ENCODE measurements around the gene RRAS. TPM values are rescaled to one million over a fixed set of nuclear protein-coding genes. Genes with fewer than 3 reads are reported as not detected.

Gene RRAS
- total and polyA plus RNA-seq, 10 donors, result 30.9 to 106 (median 50.7) TPM

- peaks cover 0 to 46% (median 8%) of the 10 kb centered on the region in 6 donors for H3K4me1 ChIP-seq
- intact Hi-C loops (cut with DNase I; ENCODE audit: low total_unique reads), result no loop called here
- no peak overlapping the region for H3K4me3 ChIP-seq
- no peaks in the 10 kb centered on the region for H3K9me3 ChIP-seq
- H3K27me3 ChIP-seq (replicated peaks in 1 of 7), result no peaks in the 10 kb centered on the region
- TF ChIP-seq POLR2AphosphoS5 (IDR thresholded peaks at IDR 0.05), result peak in 1 of 3 donors; percentile 33
- no peak for TF ChIP-seq CTCF (IDR thresholded peaks at IDR 0.05 in 8 of 11, conservative IDR thresholded peaks at IDR 0.05 in 3 of 11)
- peak; percentile 73 for DNase-seq
- 78 to 93% (median 91%) methylated on average over 10 of the region's 10 CpGs for WGBS, 5 donors
- H3K27ac ChIP-seq, result peak overlapping the region in 3 of 8 donors; percentile 38 to 55 (median 52)
- H3K36me3 ChIP-seq, result peaks cover 0 to 100% (median 94%) of the 10 kb centered on the region in 6 donors
Observed at GRCh38 chr19:49654581-49654980, 14.6 kb upstream of the RRAS start.

GRCh38 chr19:49653466-49653806 lies 13.5 kb upstream of the RRAS start:
- DNase-seq, result peak; percentile 67
- H3K36me3 ChIP-seq, result peaks cover 0 to 100% (median 86%) of the 10 kb centered on the region in 6 donors
- H3K27ac ChIP-seq, result peak overlapping the region in 3 of 8 donors; percentile 7 to 39 (median 31)
- H3K4me1 ChIP-seq, result peaks cover 0 to 42% (median 8%) of the 10 kb centered on the region in 6 donors
- no peaks in the 10 kb centered on the region for H3K27me3 ChIP-seq (replicated peaks in 1 of 7)
- TF ChIP-seq POLR2AphosphoS5 (IDR thresholded peaks at IDR 0.05), result peak in 1 of 3 donors; percentile 52
- no peak for TF ChIP-seq CTCF (IDR thresholded peaks at IDR 0.05 in 8 of 11, conservative IDR thresholded peaks at IDR 0.05 in 3 of 11)
- no peak overlapping the region for H3K4me3 ChIP-seq
- 86 to 92% (median 88%) methylated on average over 10 to 13 of the region's 13 CpGs for WGBS, 5 donors
- intact Hi-C loops (cut with DNase I; ENCODE audit: low total_unique reads), result no loop called here
- no peaks in the 10 kb centered on the region for H3K9me3 ChIP-seq

- no peaks in the 10 kb centered on the region for H3K9me3 ChIP-seq
- intact Hi-C loops (cut with DNase I; ENCODE audit: low total_unique reads), result no loop called here
- 92 to 96% (median 93%) methylated on average over 53 to 58 of the region's 58 CpGs for WGBS, 5 donors
- peak in 2 of 3 donors; percentile 13 to 47 for TF ChIP-seq POLR2AphosphoS5 (IDR thresholded peaks at IDR 0.05)
- no peak for TF ChIP-seq CTCF (IDR thresholded peaks at IDR 0.05 in 8 of 11, conservative IDR thresholded peaks at IDR 0.05 in 3 of 11)
- DNase-seq, result peak; percentile 66
- no peak overlapping the region for H3K4me3 ChIP-seq
- H3K36me3 ChIP-seq, result peaks cover 0 to 100% (median 83%) of the 10 kb centered on the region in 6 donors
- no peaks in the 10 kb centered on the region for H3K27me3 ChIP-seq (replicated peaks in 1 of 7)
- peaks cover 0 to 42% (median 8%) of the 10 kb centered on the region in 6 donors for H3K4me1 ChIP-seq
- H3K27ac ChIP-seq, result peak overlapping the region in 3 of 8 donors; percentile 7 to 39 (median 31)
Observed at GRCh38 chr19:49652551-49653465, 12.9 kb upstream of the RRAS start.

GRCh38 chr19:49651820-49652550 lies 12.0 kb upstream of the RRAS start:
- no peak for TF ChIP-seq POLR2AphosphoS5 (IDR thresholded peaks at IDR 0.05)
- TF ChIP-seq CTCF (IDR thresholded peaks at IDR 0.05 in 8 of 11, conservative IDR thresholded peaks at IDR 0.05 in 3 of 11), result no peak
- TF ChIP-seq POLR2A (IDR thresholded peaks at IDR 0.05), result no peak
- no peaks in the 10 kb centered on the region for H3K27me3 ChIP-seq (replicated peaks in 1 of 7)
- intact Hi-C loops (cut with DNase I; ENCODE audit: low total_unique reads), result no loop called here
- WGBS, 5 donors, result 96 to 99% (median 96%) methylated on average over 56 to 110 of the region's 110 CpGs
- H3K27ac ChIP-seq, result peak overlapping the region in 1 of 8 donors; percentile 74
- no peaks in the 10 kb centered on the region for H3K9me3 ChIP-seq
- DNase-seq, result no peak
- H3K4me3 ChIP-seq, result no peak overlapping the region
- H3K36me3 ChIP-seq, result peaks cover 0 to 100% (median 82%) of the 10 kb centered on the region in 6 donors
- peaks cover 0 to 50% (median 8%) of the 10 kb centered on the region in 6 donors for H3K4me1 ChIP-seq
